ENCODE data around the gene ZNF445.

ZNF445 gene

DNA sequence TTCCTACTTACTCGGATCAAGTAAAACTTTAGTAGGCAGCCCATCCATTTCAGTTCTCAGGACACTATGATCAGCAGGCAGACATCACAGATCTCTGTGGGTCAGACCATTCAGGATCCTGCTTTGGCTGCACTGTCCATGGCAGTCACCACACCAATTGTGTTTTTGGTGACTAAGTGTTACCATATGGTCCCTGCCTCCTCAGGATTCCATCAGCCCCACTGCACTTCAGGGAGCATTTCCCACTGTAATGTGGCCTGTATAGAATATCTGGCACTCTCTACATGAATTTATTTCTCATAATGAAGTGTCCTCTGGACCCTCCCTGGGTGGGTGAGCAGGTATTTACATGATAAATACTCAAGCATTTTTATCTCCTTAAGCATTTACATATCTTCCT is 41.3 kb downstream of the ZNF445 start:
- H2AFZ ChIP-seq (ENCODE audit: low read length), result no peak overlapping the region
- no peaks in the 10 kb centered on the region for H3K9me3 ChIP-seq (ENCODE audit: insufficient read depth, low read depth, low read length)
- no peak overlapping the region for H3K4me2 ChIP-seq (ENCODE audit: low read depth, low read length, poor library complexity, severe bottlenecking)
- H3K36me3 ChIP-seq (ENCODE audit: insufficient read depth, low read length), result no peaks in the 10 kb centered on the region
- H3K9me2 ChIP-seq (replicated peaks; ENCODE audit: low read depth, low read length), result no peaks in the 10 kb centered on the region; the same call in 1 of the 2 replicates
- no peaks in the 10 kb centered on the region for H3K27me3 ChIP-seq (ENCODE audit: insufficient read depth, low read length, poor library complexity, severe bottlenecking)
- peaks cover 18% of the 10 kb centered on the region for H3F3A ChIP-seq (ENCODE audit: low read depth)
- H4K20me1 ChIP-seq (ENCODE audit: insufficient read depth, low read length, poor library complexity, severe bottlenecking), result no peaks in the 10 kb centered on the region
- peaks cover 36% of the 10 kb centered on the region for H3K4me1 ChIP-seq (ENCODE audit: insufficient read depth, low read length, poor library complexity, severe bottlenecking)
- no peak overlapping the region for H3K4me3 ChIP-seq (ENCODE audit: low read length, poor library complexity, severe bottlenecking)
- no peak overlapping the region for H3K9ac ChIP-seq (ENCODE audit: low read depth, low read length, poor library complexity, severe bottlenecking)
- TF ChIP-seq CTCF (conservative IDR thresholded peaks at IDR 0.05; ENCODE audit: low read length) (no peak), EZH2phosphoT487 (IDR thresholded peaks at IDR 0.05; ENCODE audit: borderline replicate concordance) (no peak)
- H3K79me2 ChIP-seq (ENCODE audit: insufficient read depth, low read length), result peaks cover 12% of the 10 kb centered on the region; the same call in 1 of the 2 replicates

- H3K9me3 ChIP-seq (ENCODE audit: insufficient read depth, low read depth, low read length), result no peaks in the 10 kb centered on the region
- no peak overlapping the region for H3K9ac ChIP-seq (ENCODE audit: low read depth, low read length, poor library complexity, severe bottlenecking)
- H3K4me1 ChIP-seq (ENCODE audit: insufficient read depth, low read length, poor library complexity, severe bottlenecking), result peaks cover 24% of the 10 kb centered on the region
- no peaks in the 10 kb centered on the region for H4K20me1 ChIP-seq (ENCODE audit: insufficient read depth, low read length, poor library complexity, severe bottlenecking)
- H3F3A ChIP-seq (ENCODE audit: low read depth), result peaks cover 8% of the 10 kb centered on the region
- no peak overlapping the region for H3K4me2 ChIP-seq (ENCODE audit: low read depth, low read length, poor library complexity, severe bottlenecking)
- H3K27me3 ChIP-seq (ENCODE audit: insufficient read depth, low read length, poor library complexity, severe bottlenecking), result no peaks in the 10 kb centered on the region
- no peak overlapping the region for H2AFZ ChIP-seq (ENCODE audit: low read length)
- H3K36me3 ChIP-seq (ENCODE audit: insufficient read depth, low read length), result no peaks in the 10 kb centered on the region
- peaks cover 12% of the 10 kb centered on the region; the same call in 1 of the 2 replicates for H3K79me2 ChIP-seq (ENCODE audit: insufficient read depth, low read length)
- no peak for TF ChIP-seq CTCF (conservative IDR thresholded peaks at IDR 0.05; ENCODE audit: low read length)
- TF ChIP-seq EZH2phosphoT487 (IDR thresholded peaks at IDR 0.05; ENCODE audit: borderline replicate concordance), result no peak
- no peak overlapping the region for H3K4me3 ChIP-seq (ENCODE audit: low read length, poor library complexity, severe bottlenecking)
- no peaks in the 10 kb centered on the region for H3K9me2 ChIP-seq (replicated peaks; ENCODE audit: low read depth, low read length)
These were observed 42.5 kb downstream of the ZNF445 start for GRCh38 chr3:44434834-44435510.

DNA sequence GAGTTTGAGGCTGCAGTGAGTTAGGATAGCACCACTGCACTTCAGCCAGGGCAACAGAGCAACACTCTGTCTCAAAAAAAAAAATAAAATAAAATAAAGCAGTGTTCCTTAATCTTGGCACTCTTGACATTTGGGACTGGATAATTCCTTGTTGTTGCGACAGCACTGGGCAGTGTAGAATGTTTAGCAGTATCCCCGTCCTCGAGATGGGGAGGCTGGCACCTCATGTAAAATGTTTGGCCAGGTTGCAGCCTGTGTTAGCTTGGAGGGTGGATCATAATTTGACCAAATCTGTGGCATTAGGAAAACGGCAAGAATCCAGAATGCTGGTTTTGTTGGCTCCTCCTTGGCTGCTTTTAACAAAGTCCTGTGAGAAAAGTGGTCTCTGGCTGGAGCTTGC is 47.0 kb downstream of the ZNF445 start:
- Histone ChIP-seq H3K36me3 (ENCODE audit: insufficient read depth, low read length) (no peaks in the 10 kb centered on the region), H3K9me3 (ENCODE audit: insufficient read depth, low read depth, low read length) (no peaks in the 10 kb centered on the region), H3K4me3 (ENCODE audit: low read length, poor library complexity, severe bottlenecking) (no peak overlapping the region), H3K27me3 (ENCODE audit: insufficient read depth, low read length, poor library complexity, severe bottlenecking) (no peaks in the 10 kb centered on the region), H3K4me2 (ENCODE audit: low read depth, low read length, poor library complexity, severe bottlenecking) (no peak overlapping the region), H3K4me1 (ENCODE audit: insufficient read depth, low read length, poor library complexity, severe bottlenecking) (no peaks in the 10 kb centered on the region), H3K9me2 (replicated peaks; ENCODE audit: low read depth, low read length) (no peaks in the 10 kb centered on the region), H3K79me2 (ENCODE audit: insufficient read depth, low read length) (no peaks in the 10 kb centered on the region), H2AFZ (ENCODE audit: low read length) (no peak overlapping the region), H3K9ac (ENCODE audit: low read depth, low read length, poor library complexity, severe bottlenecking) (no peak overlapping the region), H4K20me1 (ENCODE audit: insufficient read depth, low read length, poor library complexity, severe bottlenecking) (no peaks in the 10 kb centered on the region), H3F3A (ENCODE audit: low read depth) (no peaks in the 10 kb centered on the region)
- no peak for TF ChIP-seq EZH2phosphoT487 (IDR thresholded peaks at IDR 0.05; ENCODE audit: borderline replicate concordance)
- TF ChIP-seq CTCF (conservative IDR thresholded peaks at IDR 0.05; ENCODE audit: low read length), result no peak
